Esophagus squamous epithelium (tissue), 4 donors: ENCODE measurements around the gene KCNH4.

Source experiments
- POLR2A ChIP-seq, 4 donors: fragments of 450-650 bp; IDR thresholded peaks; one replicate each; pipeline ENCODE4 v1.6.1; 2017; ENCODE audit warnings: antibody characterized with exemption in 4 of 4, mild to moderate bottlenecking in 4 of 4, moderate library complexity in 3 of 4
- TF ChIP-seq, protein P1 (sequence below), 6 experiments: fragments of 450-650 bp in 4 of 6; fragments of 200-600 bp in 2 of 6; sonication (generic) in 2 of 6; IDR thresholded peaks; one replicate each; pipeline ENCODE4 v1.5.1; 2016 to 2019; ENCODE audit warnings: antibody characterized with exemption in 6 of 6, mild to moderate bottlenecking in 4 of 6, moderate library complexity in 4 of 6

DNA sequence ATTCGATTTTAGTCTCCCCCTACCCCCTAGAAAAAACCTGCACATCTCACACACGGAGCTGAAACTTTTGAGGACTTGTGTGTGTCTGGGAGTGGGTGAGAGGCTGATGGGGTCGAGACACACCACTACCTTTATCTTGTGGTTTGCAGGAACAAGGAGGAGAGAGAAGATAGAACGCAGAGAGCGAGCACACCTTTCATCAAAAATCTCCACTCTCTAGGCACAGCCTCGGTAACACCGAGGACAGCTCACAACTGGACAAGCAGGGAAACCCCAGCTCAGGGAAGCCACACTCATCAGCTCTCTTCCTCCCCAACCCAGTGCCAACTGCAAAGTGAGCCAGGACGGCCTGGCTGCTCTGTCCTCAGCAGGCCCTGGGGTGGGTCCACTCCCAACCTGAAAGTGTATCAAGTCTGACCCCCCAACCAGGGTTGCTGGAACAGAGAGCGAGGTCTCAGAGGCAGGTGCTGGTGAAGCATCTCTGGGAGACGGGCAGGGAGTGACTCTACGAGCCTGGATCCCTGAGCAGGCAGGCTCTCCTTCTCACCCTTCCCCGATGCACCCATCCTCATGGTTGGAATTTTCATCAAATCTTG lies 18.6 kb upstream of the KCNH4 start:
- TF ChIP-seq, protein P1, sequence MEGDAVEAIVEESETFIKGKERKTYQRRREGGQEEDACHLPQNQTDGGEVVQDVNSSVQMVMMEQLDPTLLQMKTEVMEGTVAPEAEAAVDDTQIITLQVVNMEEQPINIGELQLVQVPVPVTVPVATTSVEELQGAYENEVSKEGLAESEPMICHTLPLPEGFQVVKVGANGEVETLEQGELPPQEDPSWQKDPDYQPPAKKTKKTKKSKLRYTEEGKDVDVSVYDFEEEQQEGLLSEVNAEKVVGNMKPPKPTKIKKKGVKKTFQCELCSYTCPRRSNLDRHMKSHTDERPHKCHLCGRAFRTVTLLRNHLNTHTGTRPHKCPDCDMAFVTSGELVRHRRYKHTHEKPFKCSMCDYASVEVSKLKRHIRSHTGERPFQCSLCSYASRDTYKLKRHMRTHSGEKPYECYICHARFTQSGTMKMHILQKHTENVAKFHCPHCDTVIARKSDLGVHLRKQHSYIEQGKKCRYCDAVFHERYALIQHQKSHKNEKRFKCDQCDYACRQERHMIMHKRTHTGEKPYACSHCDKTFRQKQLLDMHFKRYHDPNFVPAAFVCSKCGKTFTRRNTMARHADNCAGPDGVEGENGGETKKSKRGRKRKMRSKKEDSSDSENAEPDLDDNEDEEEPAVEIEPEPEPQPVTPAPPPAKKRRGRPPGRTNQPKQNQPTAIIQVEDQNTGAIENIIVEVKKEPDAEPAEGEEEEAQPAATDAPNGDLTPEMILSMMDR (IDR thresholded peaks at IDR 0.05): no peak
- TF ChIP-seq POLR2A (IDR thresholded peaks at IDR 0.05): no peak
